Erythroblast (primary cell): ENCODE data around the gene TRAF4.

Experiments used
- GATA1 ChIP-seq: IDR thresholded peaks from 2 replicates; pipeline ENCODE4 v1.6.1; 2011; ENCODE audit warnings: low read depth, mild to moderate bottlenecking, control low read depth, low read length, moderate library complexity
- POLR2A ChIP-seq: IDR thresholded peaks from 2 replicates; pipeline ENCODE4 v1.6.1; 2011; ENCODE audit warnings: mild to moderate bottlenecking, low read length

DNA sequence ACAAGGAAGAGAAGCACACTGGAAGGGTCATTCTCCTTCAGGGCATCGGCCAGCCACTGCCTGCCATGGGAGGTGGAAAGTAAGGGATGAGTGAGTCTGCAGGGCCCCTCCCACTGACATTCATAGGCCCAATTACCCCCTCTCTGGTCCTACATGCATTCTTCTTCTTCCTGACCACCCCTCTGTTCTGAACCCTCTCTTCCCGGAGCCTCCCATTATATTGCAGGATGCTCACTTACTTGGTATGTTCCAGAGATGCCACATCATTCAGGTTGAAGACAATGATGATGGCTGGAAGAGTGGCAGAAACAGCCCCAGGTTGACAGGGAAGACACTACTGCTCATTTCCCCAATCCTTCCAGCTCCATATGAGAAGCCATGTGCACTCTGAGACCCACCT lies 28.6 kb upstream of the TRAF4 start:
- TF ChIP-seq POLR2A, result no peak
- TF ChIP-seq GATA1, result no peak
